GM21367 (cell line): ENCODE measurements around the gene TGM3.
"Not testable (repeated sequence)": the region's sequence is repeated elsewhere in the genome, so short reads cannot be mapped to it uniquely, and the experiment has no call there.

Source experiments
- ATAC-seq: cut with Tn5 transposase; IDR thresholded peaks from one replicate; pipeline ENCODE4 v1.9.1; 2021; ENCODE audit not compliant: unreplicated experiment

The TGM3 gene

GRCh38 chr20:2295886-2296515, at the start of gene TGM3:
Gene TGM3 (plus strand): TSS chr20:2296001. CDS start chr20:2296064, 63 bp downstream.
- no peak for ATAC-seq

- no peak for ATAC-seq
Measured at GRCh38 chr20:2246069-2246491, 49.7 kb upstream of the TGM3 start.

- ATAC-seq, result no peak
Measured at GRCh38 chr20:2248837-2249236, 47.0 kb upstream of the TGM3 start.

GRCh38 chr20:2249935-2250334, 45.9 kb upstream of the TGM3 start:
- ATAC-seq, result no peak

GRCh38 chr20:2252419-2252997, 43.3 kb upstream of the TGM3 start:
- ATAC-seq, result no peak

GRCh38 chr20:2253256-2253655, 42.5 kb upstream of the TGM3 start:
- no peak for ATAC-seq

- no peak for ATAC-seq
Measured at GRCh38 chr20:2254333-2254732, 41.5 kb upstream of the TGM3 start.

- no peak for ATAC-seq
Measured at GRCh38 chr20:2255926-2256531, 39.8 kb upstream of the TGM3 start.

GRCh38 chr20:2259731-2260130, 36.1 kb upstream of the TGM3 start:
- ATAC-seq, result no peak

- no peak for ATAC-seq
Measured at GRCh38 chr20:2260250-2260649, 35.6 kb upstream of the TGM3 start.

GRCh38 chr20:2261046-2261485, 34.7 kb upstream of the TGM3 start:
- ATAC-seq, result no peak

GRCh38 chr20:2261629-2262028, 34.2 kb upstream of the TGM3 start:
- no peak for ATAC-seq

GRCh38 chr20:2264118-2264517, 31.7 kb upstream of the TGM3 start:
- ATAC-seq, result no peak

- not testable (repeated sequence) for ATAC-seq
Measured at GRCh38 chr20:2264621-2265374, 31.0 kb upstream of the TGM3 start.

GRCh38 chr20:2273634-2274302, 22.0 kb upstream of the TGM3 start:
- ATAC-seq, result no peak

GRCh38 chr20:2276015-2276414, 19.8 kb upstream of the TGM3 start:
- ATAC-seq, result no peak

GRCh38 chr20:2279253-2279779, 16.5 kb upstream of the TGM3 start:
- ATAC-seq, result no peak

GRCh38 chr20:2280082-2280481, 15.7 kb upstream of the TGM3 start:
- ATAC-seq, result no peak

- ATAC-seq, result no peak
Measured at GRCh38 chr20:2281563-2281962, 14.2 kb upstream of the TGM3 start.

GRCh38 chr20:2282181-2282580, 13.6 kb upstream of the TGM3 start:
- ATAC-seq, result no peak
